HG03045 (cell line): ENCODE measurements around the gene ADAMTS9.

Experiments
- ATAC-seq: cut with Tn5 transposase; IDR thresholded peaks from one replicate; pipeline ENCODE4 v1.9.1; 2021; ENCODE audit warnings: mild to moderate bottlenecking, moderate library complexity; ENCODE audit not compliant: unreplicated experiment

The ADAMTS9 gene, protein sequence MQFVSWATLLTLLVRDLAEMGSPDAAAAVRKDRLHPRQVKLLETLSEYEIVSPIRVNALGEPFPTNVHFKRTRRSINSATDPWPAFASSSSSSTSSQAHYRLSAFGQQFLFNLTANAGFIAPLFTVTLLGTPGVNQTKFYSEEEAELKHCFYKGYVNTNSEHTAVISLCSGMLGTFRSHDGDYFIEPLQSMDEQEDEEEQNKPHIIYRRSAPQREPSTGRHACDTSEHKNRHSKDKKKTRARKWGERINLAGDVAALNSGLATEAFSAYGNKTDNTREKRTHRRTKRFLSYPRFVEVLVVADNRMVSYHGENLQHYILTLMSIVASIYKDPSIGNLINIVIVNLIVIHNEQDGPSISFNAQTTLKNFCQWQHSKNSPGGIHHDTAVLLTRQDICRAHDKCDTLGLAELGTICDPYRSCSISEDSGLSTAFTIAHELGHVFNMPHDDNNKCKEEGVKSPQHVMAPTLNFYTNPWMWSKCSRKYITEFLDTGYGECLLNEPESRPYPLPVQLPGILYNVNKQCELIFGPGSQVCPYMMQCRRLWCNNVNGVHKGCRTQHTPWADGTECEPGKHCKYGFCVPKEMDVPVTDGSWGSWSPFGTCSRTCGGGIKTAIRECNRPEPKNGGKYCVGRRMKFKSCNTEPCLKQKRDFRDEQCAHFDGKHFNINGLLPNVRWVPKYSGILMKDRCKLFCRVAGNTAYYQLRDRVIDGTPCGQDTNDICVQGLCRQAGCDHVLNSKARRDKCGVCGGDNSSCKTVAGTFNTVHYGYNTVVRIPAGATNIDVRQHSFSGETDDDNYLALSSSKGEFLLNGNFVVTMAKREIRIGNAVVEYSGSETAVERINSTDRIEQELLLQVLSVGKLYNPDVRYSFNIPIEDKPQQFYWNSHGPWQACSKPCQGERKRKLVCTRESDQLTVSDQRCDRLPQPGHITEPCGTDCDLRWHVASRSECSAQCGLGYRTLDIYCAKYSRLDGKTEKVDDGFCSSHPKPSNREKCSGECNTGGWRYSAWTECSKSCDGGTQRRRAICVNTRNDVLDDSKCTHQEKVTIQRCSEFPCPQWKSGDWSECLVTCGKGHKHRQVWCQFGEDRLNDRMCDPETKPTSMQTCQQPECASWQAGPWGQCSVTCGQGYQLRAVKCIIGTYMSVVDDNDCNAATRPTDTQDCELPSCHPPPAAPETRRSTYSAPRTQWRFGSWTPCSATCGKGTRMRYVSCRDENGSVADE (N-terminal part only)

DNA sequence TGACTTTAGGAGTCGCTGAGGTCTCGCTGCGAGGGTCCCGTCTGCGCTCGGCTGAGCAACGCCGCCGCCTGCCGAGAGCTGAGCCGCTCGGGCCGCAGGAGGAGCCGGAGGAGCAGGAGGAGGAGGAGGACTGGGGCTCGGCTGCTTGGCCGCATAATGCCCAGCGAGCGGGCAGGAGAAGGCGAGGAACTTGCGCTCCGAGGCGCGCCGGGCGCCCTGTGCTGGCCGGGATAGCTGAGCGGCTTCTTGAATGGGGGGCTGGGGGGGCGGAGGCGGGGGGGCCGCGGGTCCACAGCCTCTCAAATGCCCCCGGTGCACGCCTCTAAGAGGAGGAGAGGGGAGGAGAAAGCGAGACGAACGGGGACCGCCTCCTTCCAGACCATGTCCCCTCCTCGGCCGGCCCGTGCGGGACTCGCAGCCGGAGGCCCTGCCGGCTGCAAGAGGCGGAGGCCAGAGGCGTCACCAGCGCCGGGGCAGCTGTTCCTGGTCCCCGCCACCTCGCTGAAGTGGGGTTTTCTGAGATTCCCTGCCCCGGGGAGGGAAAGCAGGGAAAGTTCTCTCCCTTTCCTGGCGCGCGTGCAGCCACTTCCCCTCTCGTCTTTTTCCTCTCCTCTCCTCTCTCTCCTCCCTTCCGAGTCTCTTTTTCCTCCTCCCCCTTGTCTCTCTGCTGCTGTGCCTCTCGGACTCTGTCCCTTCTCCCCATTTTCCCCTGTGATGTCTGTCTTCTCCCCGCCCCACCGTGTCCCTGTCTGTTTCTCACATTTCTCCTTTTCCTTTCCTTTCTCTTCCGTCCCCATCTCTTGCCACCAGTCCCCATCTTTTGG, at the start of gene ADAMTS9:
Gene ADAMTS9, minus strand, starts transcription at position 220 of the 824 bp plus-strand sequence. CDS start 343 bp downstream, outside the sequence.
- ATAC-seq, result no peak

DNA sequence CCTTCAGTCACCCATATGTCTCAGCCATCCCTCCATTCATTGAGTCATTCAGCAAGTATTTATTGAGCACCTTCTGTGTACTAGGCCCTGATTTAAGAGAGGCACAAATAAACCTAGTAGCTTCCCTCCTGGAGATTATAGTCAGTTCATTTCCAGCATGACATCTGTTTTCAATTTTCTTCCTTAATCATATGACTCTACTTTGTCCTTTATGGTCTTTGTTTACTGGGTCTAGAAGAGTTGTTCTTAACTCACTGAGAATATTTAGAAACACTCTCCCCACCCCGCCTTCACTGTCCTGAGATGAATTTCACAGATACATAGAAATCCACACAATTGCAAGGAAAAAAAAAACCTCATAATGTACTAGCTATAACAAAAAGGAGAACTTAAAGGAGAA, 44.8 kb upstream of the ADAMTS9 start:
- no peak for ATAC-seq

- no peak for ATAC-seq
Observed at GRCh38 chr3:64730681-64731080, 42.9 kb upstream of the ADAMTS9 start.

- no peak for ATAC-seq
Observed at GRCh38 chr3:64728994-64729393, 41.2 kb upstream of the ADAMTS9 start.

DNA sequence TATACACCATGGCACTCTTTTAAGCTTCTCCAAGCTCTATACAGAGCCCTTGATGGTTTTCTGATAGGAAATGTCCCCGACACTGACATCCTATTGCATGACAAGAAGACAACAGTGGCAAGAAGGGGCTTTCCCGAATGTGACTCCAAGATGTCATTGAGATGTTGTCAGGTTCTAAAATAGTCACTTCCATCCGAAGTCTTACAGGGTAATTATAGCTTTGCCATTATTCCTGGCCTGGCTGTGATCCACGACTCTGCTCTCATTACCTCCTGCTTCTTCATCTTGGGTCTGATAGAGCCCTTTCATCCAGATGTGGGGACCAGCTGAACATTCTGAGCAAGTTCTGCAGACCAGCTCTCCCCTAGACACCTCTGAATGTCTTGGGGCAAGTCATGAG, 40.6 kb upstream of the ADAMTS9 start:
- no peak for ATAC-seq

GRCh38 chr3:64726414-64727090, 38.8 kb upstream of the ADAMTS9 start:
- no peak for ATAC-seq

- ATAC-seq, result no peak
Observed at GRCh38 chr3:64718976-64719375, 31.2 kb upstream of the ADAMTS9 start.

- no peak for ATAC-seq
Observed at GRCh38 chr3:64717872-64718613, 30.2 kb upstream of the ADAMTS9 start.

GRCh38 chr3:64717411-64717810, 29.6 kb upstream of the ADAMTS9 start:
- no peak for ATAC-seq

DNA sequence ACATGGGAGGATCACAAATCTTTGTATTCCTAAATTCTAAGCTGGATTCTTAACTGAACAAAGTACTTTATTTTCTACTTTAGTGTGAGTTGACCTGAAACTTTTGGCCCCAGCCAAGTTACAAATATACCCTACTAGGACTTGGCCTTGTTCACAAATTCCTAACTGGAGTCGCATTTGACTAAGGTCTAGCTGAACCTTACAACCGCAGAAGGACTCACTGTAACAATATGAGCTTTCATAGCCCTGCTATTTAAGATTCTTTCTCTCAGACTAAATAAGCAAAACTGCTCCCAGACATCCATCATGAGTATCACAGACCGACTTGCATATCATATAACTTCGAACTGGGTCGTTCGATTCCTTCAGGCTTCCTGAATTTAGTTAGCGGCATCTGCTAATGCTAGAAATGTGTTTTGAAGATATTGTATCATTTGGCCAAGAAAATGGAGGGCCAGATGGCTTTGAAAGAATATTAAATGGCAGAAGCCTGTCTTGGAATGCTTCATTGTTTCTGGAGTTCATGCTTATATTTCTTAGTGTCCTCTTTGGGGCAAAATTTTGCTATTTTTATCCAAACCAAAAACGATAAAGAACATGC, 28.4 kb upstream of the ADAMTS9 start:
- no peak for ATAC-seq

- no peak for ATAC-seq
Observed at GRCh38 chr3:64715211-64715982, 27.6 kb upstream of the ADAMTS9 start.

- ATAC-seq, result no peak
Observed at GRCh38 chr3:64708456-64708855, 20.7 kb upstream of the ADAMTS9 start.

GRCh38 chr3:64705946-64706345, 18.1 kb upstream of the ADAMTS9 start:
- ATAC-seq, result no peak

DNA sequence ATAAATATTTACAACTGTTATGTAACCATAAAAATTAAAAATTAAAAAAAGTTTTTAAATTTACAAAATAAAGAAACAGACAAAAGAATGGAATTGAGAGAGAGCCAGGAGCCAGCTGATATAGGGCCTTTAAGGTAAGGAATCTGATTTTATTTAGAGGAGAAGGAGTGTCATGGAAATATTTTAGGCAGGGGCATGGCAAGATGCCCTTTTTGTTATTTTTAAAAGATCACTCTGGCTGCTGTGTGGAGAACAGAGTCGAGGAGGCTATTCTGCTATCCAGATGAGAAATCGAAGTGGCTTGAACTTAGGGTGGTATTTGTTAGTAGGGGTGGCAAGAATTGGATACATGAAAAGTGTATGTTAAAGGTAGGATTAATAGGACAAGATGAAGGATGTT, 9.1 kb upstream of the ADAMTS9 start:
- ATAC-seq, result no peak

DNA sequence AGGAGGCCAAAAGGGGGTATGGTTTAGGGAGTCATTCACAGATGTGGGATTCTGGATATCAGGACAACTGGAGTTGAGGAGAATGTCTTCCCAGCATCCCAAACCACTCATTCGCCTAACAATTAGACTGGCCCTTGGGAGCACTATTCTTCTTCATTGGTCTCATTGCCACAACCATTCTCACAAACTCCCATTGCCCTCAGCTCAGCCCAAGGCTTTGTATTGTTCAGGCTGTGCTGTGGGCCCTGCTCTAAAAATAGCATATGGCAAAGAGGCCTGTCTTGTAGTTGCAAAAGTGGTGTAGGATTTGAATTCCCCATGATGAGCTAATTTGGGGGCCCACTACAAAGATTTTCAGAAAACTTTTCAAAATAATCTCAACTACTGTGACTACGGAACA, 6.3 kb upstream of the ADAMTS9 start:
- ATAC-seq, result no peak

DNA sequence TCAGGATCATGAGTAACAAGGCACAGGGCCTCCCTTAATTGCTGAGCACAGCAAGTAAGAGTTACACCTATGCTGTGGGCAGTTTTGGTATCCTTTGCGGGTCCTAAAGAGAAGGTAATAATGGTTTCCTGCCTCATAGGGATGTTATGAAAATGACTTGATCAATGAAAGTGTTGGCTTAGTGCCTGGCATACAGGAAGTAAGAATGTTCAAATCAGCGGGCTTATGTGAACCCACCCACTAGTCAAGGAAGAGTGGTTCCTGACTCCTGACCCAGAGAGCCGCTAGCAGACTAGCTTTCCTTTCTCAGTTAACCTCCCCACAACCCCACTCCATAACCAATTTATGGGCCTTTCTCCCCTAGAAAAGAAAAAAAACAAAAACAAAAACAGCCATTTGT, 5.2 kb upstream of the ADAMTS9 start:
- ATAC-seq, result no peak

- ATAC-seq, result no peak
Observed at GRCh38 chr3:64691051-64691450, 3.3 kb upstream of the ADAMTS9 start.
